Parathyroid adenoma (tissue), 2 donors: Measurements from ENCODE around the gene CORO7.

ENCODE experiments used
- H2AFZ ChIP-seq: fragments of 300-600 bp; sonication (generic); one replicate; pipeline ENCODE4 v1.7.0; 2017; ENCODE audit warnings: antibody characterized with exemption, mild to moderate bottlenecking
- H3K27ac ChIP-seq: fragments of 300-600 bp; sonication (generic); one replicate; pipeline ENCODE4 v1.7.0; 2017
- H3K27me3 ChIP-seq: fragments of 300-600 bp; sonication (generic); one replicate; pipeline ENCODE4 v1.7.0; 2017; ENCODE audit warnings: low read length; ENCODE audit not compliant: control insufficient read depth, insufficient read depth
- H3K36me3 ChIP-seq: fragments of 300-600 bp; sonication (generic); one replicate; pipeline ENCODE4 v1.7.0; 2017; ENCODE audit warnings: low read length; ENCODE audit not compliant: control insufficient read depth, insufficient read depth
- H3K4me1 ChIP-seq: fragments of 300-600 bp; sonication (generic); one replicate; pipeline ENCODE4 v1.7.0; 2017; ENCODE audit warnings: control low read depth
- H3K4me2 ChIP-seq: fragments of 300-600 bp; sonication (generic); one replicate; pipeline ENCODE4 v1.7.0; 2017; ENCODE audit warnings: low read length
- H3K4me3 ChIP-seq: fragments of 300-600 bp; sonication (generic); one replicate; pipeline ENCODE4 v1.7.0; 2017; ENCODE audit warnings: low read depth, low read length
- H3K79me2 ChIP-seq: fragments of 300-600 bp; sonication (generic); one replicate; pipeline ENCODE4 v1.7.0; 2017; ENCODE audit warnings: control low read depth
- H3K9ac ChIP-seq: fragments of 300-600 bp; sonication (generic); one replicate; pipeline ENCODE4 v1.7.0; 2017; ENCODE audit warnings: mild to moderate bottlenecking
- H3K9me3 ChIP-seq: fragments of 300-600 bp; sonication (generic); one replicate; pipeline ENCODE4 v1.7.0; 2017; ENCODE audit warnings: low read length; ENCODE audit not compliant: control insufficient read depth
- TF ChIP-seq, protein P1 (sequence below): fragments of 300-600 bp; sonication (generic); IDR thresholded peaks from one replicate; pipeline ENCODE4 v1.7.0; 2017; ENCODE audit warnings: antibody characterized with exemption, mild to moderate bottlenecking
- donor health status: primary hyperparathyroidism.

The CORO7 gene

DNA sequence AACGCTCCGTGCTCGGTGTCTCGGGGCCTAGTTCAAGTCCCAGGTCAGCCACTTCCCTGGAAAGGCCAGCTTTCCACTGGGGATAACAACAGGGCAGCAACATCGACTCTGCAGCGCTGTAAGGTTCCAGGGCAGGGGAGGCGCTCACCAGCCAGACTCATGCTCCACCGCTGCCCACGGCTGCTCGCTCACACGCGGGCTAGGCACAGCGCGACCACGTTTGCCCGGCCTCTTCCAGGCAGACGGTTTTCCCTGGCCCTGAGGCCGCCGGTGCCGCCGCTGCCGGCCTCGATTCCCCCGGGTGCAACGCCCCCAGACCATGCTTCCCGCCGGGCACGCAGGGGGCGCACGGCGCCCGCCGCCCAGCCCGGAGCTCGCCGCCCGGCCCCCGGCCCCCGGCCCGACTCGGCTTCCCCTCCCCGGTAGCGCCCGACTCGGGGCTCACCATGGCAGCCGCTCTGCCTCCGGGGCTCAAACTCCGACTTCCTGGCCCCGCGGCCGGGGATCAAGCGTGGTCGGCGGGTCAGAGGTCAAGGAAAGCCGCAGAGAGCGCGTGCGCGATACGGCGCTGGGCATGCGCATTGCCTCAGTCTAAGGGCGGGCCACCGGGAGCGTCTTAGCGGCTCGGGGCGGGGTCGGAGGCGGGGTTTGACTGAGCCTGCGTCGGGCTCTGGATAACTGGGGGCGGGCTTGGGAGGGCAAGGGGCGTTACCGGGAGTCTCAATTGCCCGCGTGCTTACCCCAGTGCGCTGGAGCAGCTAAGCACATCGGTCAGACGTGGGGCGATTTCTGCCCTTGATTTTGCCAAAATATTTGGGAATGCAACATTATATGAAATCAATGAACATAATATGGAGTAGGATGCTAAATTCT lies 65.4 kb downstream of the CORO7 start, which contains the start of gene PAM16:
PAM16 (minus strand) TSS at position 535 of the 873 bp plus-strand sequence; CDS start at position 448, 87 bp downstream.
- Histone ChIP-seq H3K4me1 (peaks cover 4% of the 10 kb centered on the region), H3K4me2 (peak within 1 kb of the TSS; percentile 93), H3K79me2 (no peaks in the 10 kb centered on the region), H3K27me3 (no peaks in the 10 kb centered on the region), H3K9ac (no peak within 1 kb of the TSS), H3K4me3 (peak within 1 kb of the TSS; percentile 72), H2AFZ (peak within 1 kb of the TSS; percentile 76), H3K36me3 (no peaks in the 10 kb centered on the region), H3K27ac (peak within 1 kb of the TSS; percentile 52), H3K9me3 (no peaks in the 10 kb centered on the region)
- TF ChIP-seq, protein P1, sequence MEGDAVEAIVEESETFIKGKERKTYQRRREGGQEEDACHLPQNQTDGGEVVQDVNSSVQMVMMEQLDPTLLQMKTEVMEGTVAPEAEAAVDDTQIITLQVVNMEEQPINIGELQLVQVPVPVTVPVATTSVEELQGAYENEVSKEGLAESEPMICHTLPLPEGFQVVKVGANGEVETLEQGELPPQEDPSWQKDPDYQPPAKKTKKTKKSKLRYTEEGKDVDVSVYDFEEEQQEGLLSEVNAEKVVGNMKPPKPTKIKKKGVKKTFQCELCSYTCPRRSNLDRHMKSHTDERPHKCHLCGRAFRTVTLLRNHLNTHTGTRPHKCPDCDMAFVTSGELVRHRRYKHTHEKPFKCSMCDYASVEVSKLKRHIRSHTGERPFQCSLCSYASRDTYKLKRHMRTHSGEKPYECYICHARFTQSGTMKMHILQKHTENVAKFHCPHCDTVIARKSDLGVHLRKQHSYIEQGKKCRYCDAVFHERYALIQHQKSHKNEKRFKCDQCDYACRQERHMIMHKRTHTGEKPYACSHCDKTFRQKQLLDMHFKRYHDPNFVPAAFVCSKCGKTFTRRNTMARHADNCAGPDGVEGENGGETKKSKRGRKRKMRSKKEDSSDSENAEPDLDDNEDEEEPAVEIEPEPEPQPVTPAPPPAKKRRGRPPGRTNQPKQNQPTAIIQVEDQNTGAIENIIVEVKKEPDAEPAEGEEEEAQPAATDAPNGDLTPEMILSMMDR, result no peak

DNA sequence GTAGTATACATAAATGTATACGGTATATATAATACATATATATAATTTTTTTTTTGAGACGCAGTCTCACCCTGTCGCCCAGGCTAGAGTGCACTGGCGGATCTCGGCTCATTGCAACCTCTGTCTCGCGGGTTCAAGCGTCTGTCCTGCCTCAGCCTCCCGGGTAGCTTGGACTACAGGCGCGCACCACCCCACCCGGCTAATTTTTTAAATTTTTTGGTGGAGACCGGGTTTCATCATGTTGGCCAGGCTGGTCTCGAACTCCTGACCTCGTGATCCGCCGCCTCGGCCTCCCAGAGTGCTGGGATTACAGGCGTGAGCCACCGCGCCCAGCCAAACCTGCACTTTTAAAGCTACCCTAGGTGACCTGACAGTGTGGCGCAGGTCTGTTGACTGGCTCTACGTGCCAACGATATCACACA lies 66.0 kb downstream of the CORO7 start:
- no peaks in the 10 kb centered on the region for H3K27me3 ChIP-seq
- H3K4me1 ChIP-seq, result peaks cover 4% of the 10 kb centered on the region
- H3K4me3 ChIP-seq, result peak overlapping the region; percentile 72
- peak overlapping the region; percentile 76 for H2AFZ ChIP-seq
- H3K27ac ChIP-seq, result peak overlapping the region; percentile 52
- no peaks in the 10 kb centered on the region for H3K36me3 ChIP-seq
- TF ChIP-seq, protein P1, result no peak
- no peaks in the 10 kb centered on the region for H3K9me3 ChIP-seq
- no peak overlapping the region for H3K9ac ChIP-seq
- peak overlapping the region; percentile 93 for H3K4me2 ChIP-seq
- no peaks in the 10 kb centered on the region for H3K79me2 ChIP-seq

DNA sequence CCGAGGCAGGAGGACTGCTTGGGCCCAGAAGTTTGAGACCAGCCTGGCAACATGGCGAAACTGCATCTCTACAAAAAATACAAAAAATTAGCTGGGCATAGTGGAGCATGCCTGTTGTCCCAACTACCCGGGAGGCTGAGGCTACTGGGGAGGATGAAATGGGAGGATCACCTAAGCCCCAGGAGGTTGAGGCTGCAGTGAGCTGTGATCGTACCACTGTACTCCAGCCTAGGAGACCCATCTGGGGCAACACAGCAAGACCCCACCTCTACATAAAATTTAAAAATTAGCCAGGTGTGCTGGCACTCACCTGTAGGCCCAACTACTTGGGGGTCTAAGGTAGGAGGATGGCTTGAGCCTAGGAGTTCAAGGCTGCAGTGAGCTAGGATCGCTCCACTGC lies 67.1 kb downstream of the CORO7 start:
- TF ChIP-seq, protein P1, result no peak
- no peaks in the 10 kb centered on the region for H3K27me3 ChIP-seq

DNA sequence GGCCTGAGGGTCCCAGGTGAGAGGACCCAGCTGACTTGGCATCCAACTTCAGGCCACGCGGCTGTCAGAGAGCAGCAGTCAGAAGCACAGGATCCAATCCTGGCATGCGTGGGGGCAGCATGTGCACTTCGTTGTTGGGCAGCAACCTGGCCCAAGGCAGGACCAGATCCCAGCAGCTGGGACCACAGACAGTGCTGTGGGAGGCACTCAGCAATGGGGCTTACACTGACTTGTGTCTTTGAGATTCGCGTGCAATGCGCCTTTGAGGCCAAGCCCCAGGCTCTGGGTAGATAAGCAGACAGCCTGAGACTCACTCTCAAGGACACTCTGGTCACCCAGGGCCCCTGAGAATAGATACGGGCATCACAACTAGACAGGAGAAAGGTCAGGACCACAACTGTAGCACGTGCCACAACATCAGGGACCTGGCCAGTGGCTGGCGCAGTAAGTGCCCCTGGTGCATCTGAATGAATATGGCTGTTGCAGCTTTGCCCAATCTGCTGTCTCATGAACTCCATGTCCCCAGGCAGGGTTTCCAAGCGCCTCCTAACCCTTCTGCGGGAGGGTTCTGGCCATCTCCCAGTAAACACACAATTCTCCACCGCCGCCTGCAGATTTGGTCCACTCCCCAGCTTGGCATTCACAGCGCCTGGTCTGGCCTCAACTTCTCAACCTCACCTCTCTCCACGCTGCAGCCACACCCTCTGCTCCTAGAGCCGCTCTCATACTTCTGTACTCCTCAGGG lies 68.5 kb downstream of the CORO7 start:
- H2AFZ ChIP-seq, result no peak overlapping the region
- H3K27me3 ChIP-seq, result no peaks in the 10 kb centered on the region
- H3K4me2 ChIP-seq, result no peak overlapping the region
- H3K9me3 ChIP-seq, result no peaks in the 10 kb centered on the region
- H3K4me1 ChIP-seq, result peaks cover 4% of the 10 kb centered on the region
- TF ChIP-seq, protein P1, result no peak
- H3K79me2 ChIP-seq, result peaks cover 10% of the 10 kb centered on the region
- no peak overlapping the region for H3K27ac ChIP-seq
- no peak overlapping the region for H3K9ac ChIP-seq
- no peak overlapping the region for H3K4me3 ChIP-seq
- no peaks in the 10 kb centered on the region for H3K36me3 ChIP-seq

More for the DNA sequence above, 67.1 kb downstream of the CORO7 start:
- no peaks in the 10 kb centered on the region for H3K9me3 ChIP-seq
- H3K27ac ChIP-seq, result no peak overlapping the region
- H2AFZ ChIP-seq, result no peak overlapping the region
- no peaks in the 10 kb centered on the region for H3K36me3 ChIP-seq
- no peak overlapping the region for H3K9ac ChIP-seq
- H3K4me3 ChIP-seq, result no peak overlapping the region
- peaks cover 4% of the 10 kb centered on the region for H3K4me1 ChIP-seq
- H3K79me2 ChIP-seq, result no peaks in the 10 kb centered on the region
- H3K4me2 ChIP-seq, result no peak overlapping the region
